GM04504 (cell line): ENCODE measurements around the gene CAPN6.

ENCODE experiments used
- DNase-seq: peaks from one replicate; pipeline ENCODE4 v3.0.0-alpha.2; 2012; ENCODE audit warnings: low read depth

CAPN6 gene

DNA sequence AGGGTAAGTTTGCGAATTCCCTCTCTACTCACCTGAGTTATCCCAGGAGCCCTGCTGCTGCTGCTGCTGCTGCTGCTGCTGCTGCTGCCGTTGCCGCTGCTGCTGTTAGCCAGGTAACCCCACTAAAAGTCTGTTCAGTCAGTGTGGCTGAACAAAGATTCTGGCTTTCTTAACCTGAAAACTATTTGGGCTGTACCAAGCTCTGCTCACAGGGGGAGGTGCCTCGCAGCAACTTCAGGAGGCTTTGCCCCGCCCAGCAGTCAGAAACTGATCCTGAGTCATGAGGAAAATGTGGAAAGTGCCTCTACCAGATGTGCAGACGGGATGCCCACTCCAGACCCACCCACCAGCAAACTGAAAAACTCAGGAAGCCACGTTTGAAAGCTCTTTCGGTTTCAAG is at the start of gene CAPN6:
Gene CAPN6 (minus strand): TSS at position 145 of the 400 bp plus-strand sequence. CDS start 6,547 bp downstream, outside the sequence.
- DNase-seq, result no peak

GRCh38 chrX:111319451-111319850 is 49.2 kb upstream of the CAPN6 start:
- no peak for DNase-seq

GRCh38 chrX:111318901-111319300 is 48.6 kb upstream of the CAPN6 start:
- no peak for DNase-seq

- no peak for DNase-seq
These were observed 38.8 kb upstream of the CAPN6 start for GRCh38 chrX:111309083-111309482.

DNA sequence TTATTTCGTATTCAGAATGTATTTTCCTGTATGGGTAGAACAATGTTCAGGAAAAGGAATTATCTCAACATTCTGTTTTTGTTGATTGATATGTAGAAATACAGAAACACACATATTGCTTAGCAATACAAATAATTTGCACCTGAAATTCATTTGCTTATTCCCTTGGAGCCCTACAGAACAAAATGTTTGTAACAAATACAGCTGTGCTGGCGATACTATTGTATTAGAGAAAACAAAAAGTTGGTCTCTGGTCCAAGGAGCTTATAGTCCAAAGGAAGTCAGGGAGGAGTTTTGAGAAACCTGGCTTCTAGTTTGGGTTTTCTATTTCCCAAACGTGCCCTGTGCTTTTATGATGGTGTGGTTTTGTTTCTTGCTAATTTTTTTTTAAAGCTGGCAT is 37.8 kb upstream of the CAPN6 start:
- DNase-seq, result no peak

- DNase-seq, result no peak
These were observed 32.0 kb upstream of the CAPN6 start for GRCh38 chrX:111302284-111302683.

DNA sequence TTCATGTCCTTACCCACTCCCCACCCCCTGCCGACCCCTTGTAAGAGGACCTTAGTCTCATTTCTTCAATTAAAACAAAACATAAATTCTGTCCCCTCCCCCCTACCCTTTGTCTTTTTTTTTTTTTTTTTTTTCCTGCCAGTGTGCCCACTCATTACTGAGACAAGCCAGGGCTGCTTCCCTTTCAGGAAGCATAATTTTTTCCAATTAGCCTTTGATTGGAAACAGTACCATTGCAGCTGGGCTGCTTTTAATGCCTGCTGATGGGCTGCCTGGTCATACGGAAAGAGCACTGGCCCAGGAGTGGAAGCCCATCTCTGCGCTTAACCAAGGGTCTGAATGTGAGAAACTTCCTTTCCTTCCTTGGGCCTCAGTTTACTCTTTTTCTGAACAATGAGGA is 18.6 kb upstream of the CAPN6 start:
- no peak for DNase-seq

GRCh38 chrX:111284631-111285293 is 14.5 kb upstream of the CAPN6 start:
- no peak for DNase-seq

DNA sequence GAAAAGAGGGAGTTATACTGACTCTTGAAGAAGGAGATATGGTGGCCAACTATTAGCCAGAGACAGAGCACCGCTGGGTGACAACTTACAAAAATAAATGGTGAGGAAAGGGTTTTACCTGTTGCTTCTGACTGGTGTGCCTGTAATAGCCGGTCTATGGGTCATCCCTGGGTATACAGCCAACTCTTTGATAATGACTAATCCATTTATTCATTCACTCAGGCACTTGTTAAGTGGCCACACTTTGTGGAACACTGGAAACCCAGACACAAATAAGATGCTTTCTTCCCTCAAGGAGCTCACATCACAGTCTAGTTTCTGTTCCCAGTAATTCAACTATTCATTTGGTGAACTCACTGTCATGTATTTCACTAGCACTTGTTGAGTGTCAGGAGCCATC is 13.2 kb upstream of the CAPN6 start:
- DNase-seq, result no peak

- no peak for DNase-seq
These were observed 12.7 kb upstream of the CAPN6 start for GRCh38 chrX:111282991-111283390.

GRCh38 chrX:111282139-111282538 is 11.9 kb upstream of the CAPN6 start:
- DNase-seq, result no peak

DNA sequence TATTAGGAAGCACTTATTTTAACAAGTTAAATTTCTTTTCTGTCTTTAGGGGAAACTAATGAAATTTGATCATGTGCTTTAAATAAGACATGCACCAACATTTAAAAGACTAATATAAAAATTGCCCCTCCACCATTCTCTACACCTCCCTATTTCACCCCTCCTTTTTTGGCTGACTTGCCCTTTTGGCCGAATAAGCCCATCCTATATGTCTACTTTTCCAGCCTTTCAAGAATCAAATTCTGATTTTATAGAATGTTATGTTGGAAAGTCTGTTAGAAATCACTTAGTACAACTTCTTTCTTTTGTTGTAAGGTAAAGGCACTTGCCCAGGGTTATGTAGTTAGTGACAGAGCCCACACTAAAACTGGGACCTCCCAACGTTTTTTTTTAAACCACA is 1.8 kb downstream of the CAPN6 start:
- no peak for DNase-seq

GRCh38 chrX:111265486-111265885 is 4.8 kb downstream of the CAPN6 start:
- DNase-seq, result no peak

DNA sequence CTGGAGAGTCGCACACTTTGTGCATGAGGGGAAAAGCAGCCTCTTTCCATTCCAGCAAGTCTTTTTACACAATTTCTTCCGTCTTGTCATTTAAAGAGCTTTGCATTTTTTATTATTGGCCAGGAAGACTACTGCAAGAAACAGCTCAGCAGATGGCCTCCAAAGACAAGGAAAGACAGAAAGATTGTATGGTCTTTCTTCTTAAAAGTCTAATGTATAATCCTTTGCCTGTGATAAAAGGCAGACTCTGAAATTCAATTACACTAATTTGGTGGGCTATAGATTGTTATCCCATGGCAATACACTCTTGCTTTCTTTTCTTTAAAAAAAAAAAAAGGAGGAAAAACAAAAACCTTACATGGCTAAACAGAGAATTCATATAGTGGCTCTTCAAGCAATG is 5.9 kb downstream of the CAPN6 start:
- no peak for DNase-seq

DNA sequence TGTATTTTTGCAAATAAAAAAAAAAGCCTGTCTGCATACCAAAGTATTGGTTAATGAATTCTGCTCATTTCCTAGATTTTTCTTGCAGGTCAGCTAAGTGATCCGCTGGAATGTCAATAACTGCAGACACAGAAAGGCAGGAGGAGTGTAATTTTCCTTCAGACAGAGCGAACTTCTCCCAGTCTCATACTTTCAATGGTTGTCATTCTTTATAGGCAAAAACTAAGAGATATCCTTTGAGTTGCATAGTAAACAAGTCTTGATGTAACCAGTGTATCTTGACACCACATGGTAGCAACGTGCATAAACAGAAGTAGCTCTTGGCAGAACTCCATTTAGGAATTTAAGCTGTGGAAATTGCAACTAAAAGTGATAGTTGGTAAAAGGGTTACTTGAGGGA is 8.2 kb downstream of the CAPN6 start:
- peak; percentile 7 for DNase-seq

DNA sequence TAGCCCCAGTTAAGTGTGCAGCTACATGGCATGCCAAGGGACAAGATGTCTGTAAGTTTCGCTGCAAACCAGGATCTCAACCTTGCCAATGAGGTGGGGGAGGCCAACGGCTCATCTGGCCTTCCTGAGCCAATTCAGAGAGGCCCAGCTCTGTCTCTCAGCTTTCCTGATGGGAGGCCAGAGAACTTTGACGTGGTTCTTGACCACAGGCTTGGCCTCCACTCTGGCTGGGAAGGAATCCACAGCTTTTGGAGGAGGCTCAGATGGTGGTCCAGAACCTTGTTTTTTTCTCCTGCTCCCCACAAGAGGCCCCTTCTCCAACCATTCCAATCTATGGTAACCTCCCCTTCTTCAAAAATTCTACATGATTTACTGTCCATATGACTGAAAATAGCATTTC is 9.8 kb downstream of the CAPN6 start:
- DNase-seq, result no peak

DNA sequence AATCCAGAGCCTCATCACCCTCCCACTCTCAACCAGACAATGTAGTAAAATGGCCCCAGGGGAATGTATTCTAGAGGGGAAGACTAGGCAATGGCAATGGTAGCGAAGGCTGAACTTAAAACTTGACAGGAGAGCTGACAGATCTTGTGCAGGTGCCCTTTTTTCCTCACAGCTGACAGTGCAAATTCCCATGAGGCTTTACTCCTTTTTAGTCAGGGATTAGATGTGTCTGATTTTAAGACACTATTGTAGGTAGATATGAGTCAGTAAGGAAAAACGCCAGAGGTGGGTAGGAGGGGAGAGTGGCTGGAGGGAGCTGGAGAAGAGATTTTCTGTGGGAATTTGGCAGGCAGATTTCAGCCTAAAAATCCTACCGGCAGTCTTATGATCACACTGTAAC is 10.7 kb downstream of the CAPN6 start:
- no peak for DNase-seq

GRCh38 chrX:111257733-111258132 is 12.6 kb downstream of the CAPN6 start:
- no peak for DNase-seq

DNA sequence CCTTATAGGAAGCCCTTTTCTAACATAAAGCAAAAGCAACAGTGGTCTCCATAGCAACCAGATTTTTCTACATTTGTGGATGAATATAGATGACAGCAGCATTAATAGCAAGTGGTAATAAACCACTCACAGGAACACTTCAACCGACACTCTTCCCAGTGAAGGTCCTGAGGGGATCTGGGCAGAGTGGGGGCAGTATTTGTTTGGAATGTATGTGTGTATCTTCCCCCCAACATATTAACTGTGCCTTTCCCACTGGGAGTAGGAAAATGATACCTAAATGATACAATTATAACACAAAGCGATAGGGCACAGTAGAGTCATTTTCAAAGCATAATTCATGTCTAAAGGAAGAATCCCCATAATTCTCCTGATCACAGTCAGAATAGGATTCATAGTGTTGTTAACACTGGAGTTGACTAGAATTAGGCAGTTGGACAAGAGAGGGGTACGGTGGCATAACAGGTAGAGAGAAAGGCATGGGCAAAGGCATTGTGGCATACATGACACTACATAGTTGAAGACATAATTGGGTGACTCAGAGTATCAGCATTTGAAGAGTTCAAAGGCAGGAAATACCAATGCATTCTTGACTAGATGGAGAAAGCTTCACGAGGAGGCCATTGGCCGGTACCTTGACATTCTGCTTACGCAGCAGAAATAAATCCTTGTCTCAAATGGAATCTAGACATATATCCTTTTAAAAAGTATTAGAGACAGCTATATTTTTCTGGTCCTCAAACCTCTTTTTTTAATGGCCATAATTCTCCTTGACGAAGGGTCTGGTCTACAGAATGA is 15.2 kb downstream of the CAPN6 start:
- no peak for DNase-seq

DNA sequence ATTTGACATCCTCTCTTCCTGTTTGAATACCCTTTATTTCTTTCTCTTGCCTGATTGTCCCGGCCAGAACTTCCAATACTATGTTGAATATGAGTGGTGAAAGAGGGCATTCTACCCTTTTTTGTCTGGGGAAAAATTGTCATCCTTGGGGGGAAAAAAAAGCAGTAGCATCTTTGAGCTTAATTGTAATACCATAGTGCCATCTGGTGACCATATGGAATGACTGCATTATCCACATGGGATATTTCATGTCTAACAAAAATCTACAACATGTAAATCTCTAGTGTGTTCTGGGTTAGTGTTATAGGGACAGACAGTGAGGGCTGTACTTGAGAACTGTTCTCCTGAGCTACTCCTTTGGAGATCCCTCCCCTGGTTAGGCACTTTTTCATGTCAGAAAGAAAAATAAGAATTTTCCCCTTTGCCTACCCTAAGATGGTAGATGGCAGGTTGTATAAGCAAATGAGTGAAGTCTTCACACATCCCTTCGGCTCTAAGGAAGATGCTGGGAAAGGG is 26.0 kb downstream of the CAPN6 start:
- no peak for DNase-seq

- DNase-seq, result no peak
These were observed 53.9 kb downstream of the CAPN6 start for GRCh38 chrX:111216293-111216801.

GRCh38 chrX:111207851-111208250 is 62.4 kb downstream of the CAPN6 start:
- no peak for DNase-seq

GRCh38 chrX:111200327-111200726 is 70.0 kb downstream of the CAPN6 start:
- no peak for DNase-seq
